Heart left ventricle (tissue), 16 donors: ENCODE measurements around the gene MYOD1. TPM values are rescaled to one million over a fixed set of nuclear protein-coding genes. Genes with fewer than 3 reads are reported as not detected.

Experiments used
- ATAC-seq, 4 donors: fragments of 200-7000 bp; cut with Tn5 transposase; one replicate each; pipeline ENCODE4 v1.9.1; 2020 to 2022; ENCODE audit warnings: moderate library complexity in 4 of 4, mild to moderate bottlenecking in 3 of 4, moderate number of reproducible peaks in 1 of 4
- DNase-seq, 5 donors: peaks; one replicate each; pipeline ENCODE4 v3.0.0-alpha.2; 2020
- H3K27ac ChIP-seq, 12 donors: fragments of 200-600 bp; sonication (generic) in 4 of 12; one replicate each; pipeline versions ENCODE4 v1.5.0 to v1.8.0; 2016 to 2022; ENCODE audit warnings: mild to moderate bottlenecking in 2 of 12
- H3K27me3 ChIP-seq, 9 donors: fragments of 200-600 bp; sonication (generic) in 2 of 9; one replicate each; pipeline versions ENCODE4 v1.5.1 to v1.8.0; 2016 to 2022; ENCODE audit warnings: mild to moderate bottlenecking in 3 of 9
- H3K36me3 ChIP-seq, 9 donors: fragments of 200-600 bp; sonication (generic) in 2 of 9; one replicate each; pipeline versions ENCODE4 v1.5.0 to v1.8.0; 2018 to 2022; ENCODE audit warnings: mild to moderate bottlenecking in 2 of 9
- H3K4me1 ChIP-seq, 12 donors: fragments of 200-600 bp; sonication (generic) in 4 of 12; one replicate each; pipeline versions ENCODE4 v1.5.0 to v1.8.0; 2016 to 2022; ENCODE audit warnings: mild to moderate bottlenecking in 3 of 12
- H3K4me3 ChIP-seq, 12 donors: fragments of 200-600 bp; sonication (generic) in 4 of 12; one replicate each; pipeline versions ENCODE4 v1.5.0 to v1.8.0; 2017 to 2022; ENCODE audit warnings: mild to moderate bottlenecking in 9 of 12, moderate library complexity in 4 of 12
- H3K9me3 ChIP-seq, 12 donors: fragments of 200-600 bp; sonication (generic) in 4 of 12; one replicate each; pipeline versions ENCODE4 v1.5.0 to v1.8.0; 2016 to 2022; ENCODE audit warnings: mild to moderate bottlenecking in 1 of 12
- CTCF ChIP-seq, 12 donors: fragments of 200-600 bp; sonication (generic) in 4 of 12; IDR thresholded peaks; one replicate each; pipeline versions ENCODE4 v1.5.0 to v1.8.0; 2018 to 2022; ENCODE audit warnings: antibody characterized with exemption in 12 of 12, mild to moderate bottlenecking in 5 of 12
- POLR2A ChIP-seq, 2 donors: fragments of 450-650 bp; IDR thresholded peaks; one replicate each; pipeline ENCODE4 v1.6.1; 2017; ENCODE audit warnings: antibody characterized with exemption in 2 of 2, mild to moderate bottlenecking in 2 of 2, moderate library complexity in 2 of 2
- WGBS, 4 donors: extraction: QIAGEN DNeasy Blood & Tissue Kit in 2 of 4; methylation state at CpG; one replicate each; pipeline versions ENCODE4 v1.1.5 to v1.1.7; 2013 to 2018; 5-methylcytosine and 5-hydroxymethylcytosine counted together
- intact Hi-C, 10 donors: fragments of 100-400 bp; cut with DNase I; formaldehyde crosslinking; loops; one replicate each; pipeline versions ENCODE4 v1.11.1 to v1.14.2; 2022
- polyA plus RNA-seq, 2 donors: library from polyadenylated mRNA; stranded (reverse); fragments of 200-250 nt; gene quantifications; one replicate each; pipeline ENCODE4 v1.2.3, GENCODE V29; 2013
- total RNA-seq, 9 donors: library from RNA; depleted of rRNA in 2 of 9; stranded (reverse); fragments of >200 nt in 2 of 9; fragmentation: NEBNext Ultra II Directional in 3 of 9; extraction: Animal tissue kit (Norgen Biotek cat#: 25700) in 3 of 9; gene quantifications; one replicate each; pipeline versions ENCODE4 v1.1.0 to v1.2.4, GENCODE V29; 2016 to 2023
- donor health status: ischemic (EF 13 %, LVEDD 7.1; RV severe dilation, severe dysfunction).
- donor health status: healthy with polysubstance abuse.
- donor health status: DM: no; HTN: yes; CAD: no.
- donor health status: DM: no; HTN: no; CAD: no.
- donor health status: ischemic (EF 25% LVEDD 6.9; RV normal size, moderate dysfunction).
- donor health status: ischemic (EF 25% LVEDD 5.7; RV mildly dilated, moderate dysfunction).
- donor health status: healthy.
- donor health status: DM: yes; HTN: yes; CAD: no.
- donor health status: ischemic (EF 35%, LVEDD 5.7; RV mildly dilated, moderate dysfunction).
- donor health status: nonischemic (EF 11% LVEDD 7.7; RV severe dilation, severe dysfunction).
- donor health status: DM: yes; HTN: yes; CAD: no.
- donor health status: PGD.
- donor health status: ischemic (EF 29% LVEDD 5.4; RV normal size, mild dysfunction).
- donor health status: nonischemic (EF 23%, LVEDD 6.1; RV moderate dilation, normal function).

The MYOD1 gene
- total and polyA plus RNA-seq, 11 donors: not detected

GRCh38 chr11:17752144-17752543 is 32.8 kb downstream of the MYOD1 start:
- DNase-seq: peak in 3 of 5 donors; percentile 0 to 50 (median 11)
- H3K27me3 ChIP-seq: no peaks in the 10 kb centered on the region
- WGBS, 4 donors: 72 to 80% (median 75%) methylated on average over 7 of the region's 7 CpGs
- no peaks in the 10 kb centered on the region for H3K36me3 ChIP-seq
- no peak overlapping the region for H3K27ac ChIP-seq
- no peak for ATAC-seq
- H3K4me1 ChIP-seq: peaks cover 0 to 9% (median 0%) of the 10 kb centered on the region in 12 donors
- intact Hi-C loops: no loop called here
- no peaks in the 10 kb centered on the region for H3K9me3 ChIP-seq
- TF ChIP-seq POLR2A (IDR thresholded peaks at IDR 0.05) (no peak), CTCF (IDR thresholded peaks at IDR 0.05) (no peak)
- no peak overlapping the region for H3K4me3 ChIP-seq

DNA sequence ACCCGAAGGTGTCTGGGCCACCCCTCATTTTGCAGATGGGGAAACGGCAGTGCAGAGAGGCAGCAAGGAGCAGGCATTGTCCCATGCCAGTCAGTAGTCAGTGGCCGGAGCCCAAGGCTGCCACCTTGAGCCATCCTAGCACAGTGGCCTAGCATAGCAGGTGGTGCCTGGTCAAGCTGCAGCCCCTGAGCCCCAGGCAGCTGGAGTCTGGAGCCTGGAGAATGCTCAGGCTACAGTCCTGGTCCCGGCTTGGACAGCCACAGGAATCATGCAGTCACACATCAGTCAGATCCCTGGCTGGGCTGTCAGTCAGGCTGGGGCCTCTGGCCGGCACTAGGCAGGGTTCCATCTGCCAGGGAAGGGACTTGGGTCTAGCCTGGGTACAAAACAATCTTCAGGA is 33.8 kb downstream of the MYOD1 start:
- DNase-seq (peak in 3 of 5 donors; percentile 15 to 39 (median 18)), ATAC-seq (no peak)
- 63 to 74% (median 68%) methylated on average over 4 to 5 of the region's 5 CpGs for WGBS, 4 donors
- Histone ChIP-seq H3K9me3 (peaks cover 0 to 3% (median 0%) of the 10 kb centered on the region in 12 donors), H3K27me3 (no peaks in the 10 kb centered on the region), H3K4me3 (no peak overlapping the region), H3K36me3 (no peaks in the 10 kb centered on the region), H3K27ac (no peak overlapping the region), H3K4me1 (peaks cover 0 to 9% (median 0%) of the 10 kb centered on the region in 12 donors)
- TF ChIP-seq POLR2A (IDR thresholded peaks at IDR 0.05) (no peak), CTCF (IDR thresholded peaks at IDR 0.05) (no peak)
- intact Hi-C loops: no loop called here

DNA sequence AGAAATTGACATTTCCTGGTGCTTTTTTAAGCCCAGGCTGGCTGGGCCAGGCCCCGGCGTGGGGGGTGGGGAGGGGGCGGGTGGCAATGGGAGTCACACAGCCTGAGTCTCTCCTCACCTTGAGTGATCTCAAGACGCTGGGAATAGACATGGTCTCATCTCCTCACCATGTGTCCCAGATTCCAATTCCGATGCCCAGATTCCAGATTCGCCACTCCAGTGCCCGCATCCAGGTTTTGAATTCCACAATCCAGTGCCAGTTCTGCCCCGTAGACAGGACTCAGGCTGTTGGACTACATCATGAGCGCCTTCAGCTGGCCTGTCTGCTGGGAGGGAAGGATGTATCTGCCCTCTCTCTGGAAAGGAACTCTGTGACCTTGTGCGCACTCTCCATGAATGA is 34.3 kb downstream of the MYOD1 start:
- Histone ChIP-seq H3K9me3 (peaks cover 0 to 8% (median 0%) of the 10 kb centered on the region in 12 donors), H3K36me3 (no peaks in the 10 kb centered on the region), H3K4me1 (peaks cover 0 to 9% (median 0%) of the 10 kb centered on the region in 12 donors), H3K4me3 (no peak overlapping the region), H3K27ac (no peak overlapping the region), H3K27me3 (no peaks in the 10 kb centered on the region)
- TF ChIP-seq POLR2A (IDR thresholded peaks at IDR 0.05) (no peak), CTCF (IDR thresholded peaks at IDR 0.05) (no peak)
- DNase-seq (peak in 1 of 5 donors; percentile 4), ATAC-seq (no peak)
- 72 to 80% (median 74%) methylated on average over 4 to 10 of the region's 10 CpGs for WGBS, 4 donors
- intact Hi-C loops: no loop called here

- Histone ChIP-seq H3K4me3 (no peak overlapping the region), H3K4me1 (peaks cover 0 to 5% (median 0%) of the 10 kb centered on the region in 12 donors), H3K27me3 (no peaks in the 10 kb centered on the region), H3K36me3 (no peaks in the 10 kb centered on the region), H3K27ac (no peak overlapping the region), H3K9me3 (peaks cover 0 to 10% (median 0%) of the 10 kb centered on the region in 12 donors)
- DNase-seq (no peak), ATAC-seq (no peak)
- 66 to 87% (median 84%) methylated on average over 3 of the region's 3 CpGs for WGBS, 4 donors
- no peak for TF ChIP-seq CTCF (IDR thresholded peaks at IDR 0.05)
- TF ChIP-seq POLR2A (IDR thresholded peaks at IDR 0.05): no peak
- intact Hi-C loops: no loop called here
Measured at GRCh38 chr11:17755891-17756290, 36.5 kb downstream of the MYOD1 start.
